Measurements from ENCODE around the gene ZKSCAN1.

ZKSCAN1 gene

GRCh38 chr7:100027197-100027596 lies 11.8 kb downstream of the ZKSCAN1 start:
- ChIA-PET CTCF (interaction anchor here (0.6 kb wide), 1 partner anchor 105 kb away, joined by 3 read pairs; no protein-coding TSS in a partner anchor), POLR2A (no interaction called here)
- no peak for DNase-seq (ENCODE audit: extremely low spot score)
- no peak for TF ChIP-seq SP1 (IDR thresholded peaks at IDR 0.05)

- CTCF ChIA-PET: no interaction called here
- TF ChIP-seq BHLHE40 (IDR thresholded peaks at IDR 0.05; ENCODE audit: borderline replicate concordance) (no peak), SP1 (IDR thresholded peaks at IDR 0.05) (no peak), ELF4 (IDR thresholded peaks at IDR 0.05) (no peak), ZNF384 (IDR thresholded peaks at IDR 0.05) (no peak), FOXK2 (IDR thresholded peaks at IDR 0.05) (no peak), ARNT (IDR thresholded peaks at IDR 0.05) (no peak), L3MBTL2 (conservative IDR thresholded peaks at IDR 0.05) (no peak), LEF1 (IDR thresholded peaks at IDR 0.05; ENCODE audit: borderline replicate concordance) (no peak), PKNOX1 (IDR thresholded peaks at IDR 0.05) (no peak), FOXA1 (IDR thresholded peaks at IDR 0.05) (no peak), TARDBP (IDR thresholded peaks at IDR 0.05) (no peak), CTBP1 (IDR thresholded peaks at IDR 0.05; ENCODE audit: borderline replicate concordance) (no peak), NFRKB (IDR thresholded peaks at IDR 0.05) (no peak), FOXM1 (IDR thresholded peaks at IDR 0.05; ENCODE audit: borderline replicate concordance) (no peak), SUZ12 (IDR thresholded peaks at IDR 0.05) (no peak), HDGF (IDR thresholded peaks at IDR 0.05; ENCODE audit: borderline replicate concordance) (no peak)
Measured at GRCh38 chr7:100029596-100029995, 14.2 kb downstream of the ZKSCAN1 start.

GRCh38 chr7:100033526-100033925 lies 18.1 kb downstream of the ZKSCAN1 start:
- no peak for DNase-seq (ENCODE audit: extremely low spot score)
- TF ChIP-seq TARDBP (IDR thresholded peaks at IDR 0.05): no peak
- no peak for TF ChIP-seq FOXM1 (IDR thresholded peaks at IDR 0.05; ENCODE audit: borderline replicate concordance)
- TF ChIP-seq LEF1 (IDR thresholded peaks at IDR 0.05; ENCODE audit: borderline replicate concordance): no peak
- TF ChIP-seq PKNOX1 (IDR thresholded peaks at IDR 0.05): no peak
- TF ChIP-seq ZNF384 (IDR thresholded peaks at IDR 0.05): no peak
- no peak for TF ChIP-seq BHLHE40 (IDR thresholded peaks at IDR 0.05; ENCODE audit: borderline replicate concordance)
- TF ChIP-seq HDGF (IDR thresholded peaks at IDR 0.05; ENCODE audit: borderline replicate concordance): no peak
- TF ChIP-seq NFRKB (IDR thresholded peaks at IDR 0.05): no peak
- TF ChIP-seq SP1 (IDR thresholded peaks at IDR 0.05): no peak
- TF ChIP-seq FOXK2 (IDR thresholded peaks at IDR 0.05): no peak
- TF ChIP-seq SUZ12 (IDR thresholded peaks at IDR 0.05): no peak
- TF ChIP-seq ARNT (IDR thresholded peaks at IDR 0.05): no peak
- no peak for TF ChIP-seq CTBP1 (IDR thresholded peaks at IDR 0.05; ENCODE audit: borderline replicate concordance)
- no peak for TF ChIP-seq FOXA1 (IDR thresholded peaks at IDR 0.05)
- no peak for TF ChIP-seq ELF4 (IDR thresholded peaks at IDR 0.05)
- no peak for TF ChIP-seq L3MBTL2 (conservative IDR thresholded peaks at IDR 0.05)
- ChIA-PET CTCF (no interaction called here), POLR2A (interaction anchor here (0.7 kb wide), 1 partner anchor 16 kb away, joined by 3 read pairs; the partner anchor contains the start of gene ZSCAN21)

More at GRCh38 chr7:100029596-100029995, 14.2 kb downstream of the ZKSCAN1 start:
- no peak for DNase-seq (ENCODE audit: extremely low spot score)
- POLR2A ChIA-PET: interaction anchor here (1.1 to 1.2 kb wide), 2 partner anchors 14 to 20 kb away, joined by 3 read pairs; partner anchors contain the start of gene ZKSCAN1

- no peak for DNase-seq (ENCODE audit: extremely low spot score)
- POLR2A ChIA-PET: no interaction called here
- CTCF ChIA-PET: interaction anchor here (0.5 kb wide), 1 partner anchor 123 kb away, joined by 3 read pairs; no protein-coding TSS in a partner anchor
- TF ChIP-seq L3MBTL2 (conservative IDR thresholded peaks at IDR 0.05) (no peak), ZNF384 (IDR thresholded peaks at IDR 0.05) (no peak), FOXK2 (IDR thresholded peaks at IDR 0.05) (no peak), PKNOX1 (IDR thresholded peaks at IDR 0.05) (no peak), FOXM1 (IDR thresholded peaks at IDR 0.05; ENCODE audit: borderline replicate concordance) (no peak), TARDBP (IDR thresholded peaks at IDR 0.05) (no peak), SUZ12 (IDR thresholded peaks at IDR 0.05) (no peak), BHLHE40 (IDR thresholded peaks at IDR 0.05; ENCODE audit: borderline replicate concordance) (no peak), FOXA1 (IDR thresholded peaks at IDR 0.05) (no peak), ELF4 (IDR thresholded peaks at IDR 0.05) (no peak), NFRKB (IDR thresholded peaks at IDR 0.05) (no peak), ARNT (IDR thresholded peaks at IDR 0.05) (no peak), LEF1 (IDR thresholded peaks at IDR 0.05; ENCODE audit: borderline replicate concordance) (no peak), HDGF (IDR thresholded peaks at IDR 0.05; ENCODE audit: borderline replicate concordance) (no peak), SP1 (IDR thresholded peaks at IDR 0.05) (no peak), CTBP1 (IDR thresholded peaks at IDR 0.05; ENCODE audit: borderline replicate concordance) (no peak)
Measured at GRCh38 chr7:100034871-100035510, 19.6 kb downstream of the ZKSCAN1 start.

- TF ChIP-seq NFRKB (IDR thresholded peaks at IDR 0.05): no peak
- no peak for TF ChIP-seq FOXA1 (IDR thresholded peaks at IDR 0.05)
- TF ChIP-seq SP1 (IDR thresholded peaks at IDR 0.05): no peak
- no peak for DNase-seq (ENCODE audit: extremely low spot score)
- ChIA-PET POLR2A (no interaction called here), CTCF (interaction anchor here (0.5 kb wide), 1 partner anchor 124 kb away, joined by 3 read pairs; no protein-coding TSS in a partner anchor)
Measured at GRCh38 chr7:100035876-100036275, 20.5 kb downstream of the ZKSCAN1 start.

GRCh38 chr7:100038326-100038725 lies 22.9 kb downstream of the ZKSCAN1 start:
- TF ChIP-seq NFRKB (IDR thresholded peaks at IDR 0.05) (no peak), HDGF (IDR thresholded peaks at IDR 0.05; ENCODE audit: borderline replicate concordance) (no peak), CTBP1 (IDR thresholded peaks at IDR 0.05; ENCODE audit: borderline replicate concordance) (no peak), FOXA1 (IDR thresholded peaks at IDR 0.05) (no peak), ARNT (IDR thresholded peaks at IDR 0.05) (no peak), L3MBTL2 (conservative IDR thresholded peaks at IDR 0.05) (no peak), TARDBP (IDR thresholded peaks at IDR 0.05) (no peak), LEF1 (IDR thresholded peaks at IDR 0.05; ENCODE audit: borderline replicate concordance) (no peak), SP1 (IDR thresholded peaks at IDR 0.05) (no peak), FOXM1 (IDR thresholded peaks at IDR 0.05; ENCODE audit: borderline replicate concordance) (no peak), SUZ12 (IDR thresholded peaks at IDR 0.05) (no peak)
- DNase-seq (ENCODE audit: extremely low spot score): no peak
- POLR2A ChIA-PET: no interaction called here
- CTCF ChIA-PET: no interaction called here
